ENCODE data around the gene BRAF.
"Not testable (repeated sequence)": the region's sequence is repeated elsewhere in the genome, so short reads cannot be mapped to it uniquely, and the experiment has no call there.

Gene BRAF

GRCh38 chr7:140763166-140763565, 161.6 kb downstream of the BRAF start:
- FAIRE-seq: not testable (repeated sequence)

GRCh38 chr7:140761375-140761774, 163.4 kb downstream of the BRAF start:
- not testable (repeated sequence) for FAIRE-seq

- no peak for FAIRE-seq
Measured at GRCh38 chr7:140754506-140754905, 170.2 kb downstream of the BRAF start.

GRCh38 chr7:140752533-140752932, 172.2 kb downstream of the BRAF start:
- no peak for FAIRE-seq

- FAIRE-seq: no peak
Measured at GRCh38 chr7:140746751-140747150, 178.0 kb downstream of the BRAF start.

GRCh38 chr7:140745266-140746058, 179.3 kb downstream of the BRAF start:
- no peak for FAIRE-seq

GRCh38 chr7:140744005-140744404, 180.7 kb downstream of the BRAF start:
- FAIRE-seq: no peak

GRCh38 chr7:140743255-140743654, 181.5 kb downstream of the BRAF start:
- not testable (repeated sequence) for FAIRE-seq

GRCh38 chr7:140738280-140738679, 186.4 kb downstream of the BRAF start:
- FAIRE-seq: no peak

GRCh38 chr7:140734729-140735128, 190.0 kb downstream of the BRAF start:
- FAIRE-seq: peak; percentile 71

- FAIRE-seq: peak; percentile 55
Measured at GRCh38 chr7:140734096-140734495, 190.6 kb downstream of the BRAF start.

- FAIRE-seq: no peak
Measured at GRCh38 chr7:140732416-140732815, 192.3 kb downstream of the BRAF start.

- FAIRE-seq: peak; percentile 96
Measured at GRCh38 chr7:140726281-140726680, 198.4 kb downstream of the BRAF start.

GRCh38 chr7:140724706-140725105, 200.0 kb downstream of the BRAF start:
- no peak for FAIRE-seq

GRCh38 chr7:140723574-140723973, 201.2 kb downstream of the BRAF start:
- FAIRE-seq: no peak

- FAIRE-seq: no peak
Measured at GRCh38 chr7:140723006-140723405, 201.7 kb downstream of the BRAF start.

- no peak for FAIRE-seq
Measured at GRCh38 chr7:140722254-140722653, 202.5 kb downstream of the BRAF start.

- no peak for FAIRE-seq
Measured at GRCh38 chr7:140719721-140720120, 205.0 kb downstream of the BRAF start.

GRCh38 chr7:140714331-140715040, 210.2 kb downstream of the BRAF start:
- no peak for FAIRE-seq

GRCh38 chr7:140712392-140712791, 212.3 kb downstream of the BRAF start:
- FAIRE-seq: not testable (repeated sequence)

- not testable (repeated sequence) for FAIRE-seq
Measured at GRCh38 chr7:140708764-140709163, 216.0 kb downstream of the BRAF start.

- FAIRE-seq: no peak
Measured at GRCh38 chr7:140707132-140707531, 217.6 kb downstream of the BRAF start.

GRCh38 chr7:140704205-140704604, 220.5 kb downstream of the BRAF start:
- no peak for FAIRE-seq

GRCh38 chr7:140702774-140703173, 222.0 kb downstream of the BRAF start:
- FAIRE-seq: no peak
